GM19240 (cell line): ENCODE results near the gene ARHGEF40.
A peak's percentile ranks its signal among the peaks of the same experiment; 100 is the strongest.

Source experiments
- DNase-seq: peaks from one replicate; pipeline ENCODE4 v3.0.0; 2011; ENCODE audit warnings: low spot score; ENCODE audit not compliant: insufficient read length

The ARHGEF40 gene

DNA sequence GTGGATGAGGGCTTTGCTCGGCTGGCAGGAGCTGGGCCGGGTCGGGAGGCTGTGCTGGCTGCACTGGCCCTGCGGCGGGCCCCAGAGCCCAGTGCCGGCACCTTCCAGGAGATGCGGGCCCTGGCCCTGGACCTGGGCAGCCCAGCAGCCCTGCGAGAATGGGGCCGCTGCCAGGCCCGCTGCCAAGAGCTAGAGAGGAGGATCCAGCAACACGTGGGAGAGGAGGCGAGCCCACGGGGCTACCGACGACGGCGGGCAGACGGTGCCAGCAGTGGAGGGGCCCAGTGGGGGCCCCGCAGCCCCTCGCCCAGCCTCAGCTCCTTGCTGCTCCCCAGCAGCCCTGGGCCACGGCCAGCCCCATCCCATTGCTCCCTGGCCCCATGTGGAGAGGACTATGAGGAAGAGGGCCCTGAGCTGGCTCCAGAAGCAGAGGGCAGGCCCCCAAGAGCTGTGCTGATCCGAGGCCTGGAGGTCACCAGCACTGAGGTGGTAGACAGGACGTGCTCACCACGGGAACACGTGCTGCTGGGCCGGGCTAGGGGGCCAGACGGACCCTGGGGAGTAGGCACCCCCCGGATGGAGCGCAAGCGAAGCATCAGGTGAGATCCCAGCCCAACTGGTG is 11.5 kb downstream of the ARHGEF40 start:
- DNase-seq: no peak

DNA sequence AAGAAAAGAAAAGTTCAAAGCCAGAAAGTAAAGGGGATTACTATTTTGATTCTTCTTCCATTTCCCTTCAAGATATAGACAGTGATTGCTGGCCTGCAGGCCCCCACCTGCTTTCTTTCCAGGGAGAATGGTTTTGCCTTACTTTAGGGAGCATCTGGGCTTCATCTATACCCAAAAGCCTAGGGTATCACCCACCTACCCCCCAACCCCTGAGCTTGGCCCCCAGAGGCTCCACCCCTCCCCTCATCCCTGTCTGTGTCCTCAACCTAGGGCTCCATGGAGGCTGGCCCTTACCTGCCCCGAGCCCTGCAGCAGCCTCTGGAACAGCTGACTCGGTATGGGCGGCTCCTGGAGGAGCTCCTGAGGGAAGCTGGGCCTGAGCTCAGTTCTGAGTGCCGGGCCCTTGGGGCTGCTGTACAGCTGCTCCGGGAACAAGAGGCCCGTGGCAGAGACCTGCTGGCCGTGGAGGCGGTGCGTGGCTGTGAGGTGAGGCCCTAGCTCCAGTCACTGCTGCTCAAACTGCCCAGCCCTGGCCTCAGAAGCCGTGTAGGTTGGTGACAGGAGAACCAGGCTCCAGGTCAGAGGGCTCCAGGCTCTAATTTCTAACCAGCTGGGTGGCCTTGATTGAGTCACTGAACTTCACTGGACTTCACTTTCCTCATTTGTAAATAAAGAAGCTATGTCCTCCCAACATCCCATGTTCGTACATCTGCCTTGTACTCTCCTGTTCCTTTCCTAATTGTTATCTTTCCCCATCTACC is 13.6 kb downstream of the ARHGEF40 start:
- DNase-seq: no peak

- no peak for DNase-seq
Measured at GRCh38 chr14:21084396-21084795, 14.3 kb downstream of the ARHGEF40 start.

- no peak for DNase-seq
Measured at GRCh38 chr14:21084998-21085853, 15.1 kb downstream of the ARHGEF40 start.

GRCh38 chr14:21086908-21087293 is 16.8 kb downstream of the ARHGEF40 start:
- no peak for DNase-seq

DNA sequence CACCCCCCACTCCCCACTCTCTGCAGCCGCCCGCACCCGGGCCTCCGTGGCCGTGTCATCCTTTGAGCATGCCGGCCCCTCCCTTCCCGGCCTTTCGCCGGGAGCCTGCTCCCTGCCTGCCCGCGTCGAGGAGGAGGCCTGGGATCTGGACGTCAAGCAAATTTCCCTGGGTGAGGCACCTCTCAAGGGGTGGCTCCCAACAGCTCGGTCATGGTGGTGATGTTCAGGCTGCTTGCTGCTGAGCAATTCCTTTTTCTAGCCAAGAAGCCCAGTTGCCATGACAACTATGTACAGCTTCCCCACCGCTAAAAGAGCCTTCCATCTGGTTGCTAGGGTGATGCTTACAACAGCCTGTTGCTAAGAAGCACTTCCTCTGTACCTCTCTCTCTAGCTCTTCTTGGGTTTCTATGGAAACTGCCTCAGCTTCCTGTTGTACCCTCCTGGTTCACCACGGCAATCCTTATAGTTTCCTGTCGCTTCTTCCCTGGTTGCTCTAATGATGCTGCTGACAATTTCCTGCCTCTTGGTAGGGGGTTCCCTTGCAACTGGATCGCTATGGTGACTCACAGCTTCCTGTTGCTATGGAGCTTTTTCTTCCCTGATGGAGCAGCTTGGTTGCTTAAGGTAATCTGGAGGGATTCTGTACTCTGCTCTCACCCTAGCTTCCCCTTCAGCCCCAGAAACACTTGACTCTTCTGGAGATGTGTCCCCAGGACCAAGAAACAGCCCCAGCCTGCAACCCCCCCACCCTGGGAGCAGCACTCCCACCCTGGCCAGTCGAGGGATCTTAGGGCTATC is 17.4 kb downstream of the ARHGEF40 start:
- DNase-seq: peak; percentile 58

DNA sequence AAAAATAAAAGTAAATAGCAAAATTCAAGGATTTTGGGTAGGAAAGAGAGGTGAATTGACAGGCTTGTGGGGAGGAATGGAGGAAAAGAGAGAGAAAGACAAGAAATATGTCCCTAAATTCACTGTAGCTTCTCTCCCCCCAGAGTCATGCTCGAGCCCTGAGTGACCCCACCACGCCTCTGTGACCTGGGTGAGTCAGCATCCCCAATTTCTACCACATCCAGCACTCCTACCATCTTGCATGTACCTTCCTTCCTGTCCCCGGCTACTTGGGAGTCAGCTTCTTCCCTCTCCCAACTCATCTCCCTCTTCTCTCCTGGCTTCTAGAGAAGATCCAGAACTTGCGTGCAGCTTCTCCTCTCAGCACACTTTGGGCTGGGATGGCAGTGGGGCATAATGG is 18.6 kb downstream of the ARHGEF40 start:
- no peak for DNase-seq

- no peak for DNase-seq
Measured at GRCh38 chr14:21089271-21089670, 19.2 kb downstream of the ARHGEF40 start.

DNA sequence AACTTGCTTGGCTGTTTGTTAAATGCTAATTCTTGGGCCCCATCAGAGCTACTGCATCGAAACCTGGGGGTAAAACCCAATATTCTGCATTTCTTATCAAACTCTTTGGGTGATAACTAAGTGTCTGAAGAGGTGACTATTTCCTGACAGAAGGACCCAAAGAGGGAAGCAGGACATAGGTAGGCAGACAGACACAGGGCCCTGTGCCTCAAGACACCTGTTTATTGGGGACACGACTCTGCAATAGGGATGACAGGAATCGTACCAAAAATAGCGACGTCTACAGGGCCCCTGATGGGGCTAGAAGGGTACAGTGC is 19.7 kb downstream of the ARHGEF40 start:
- no peak for DNase-seq

- no peak for DNase-seq
Measured at GRCh38 chr14:21090194-21090939, 20.3 kb downstream of the ARHGEF40 start.

DNA sequence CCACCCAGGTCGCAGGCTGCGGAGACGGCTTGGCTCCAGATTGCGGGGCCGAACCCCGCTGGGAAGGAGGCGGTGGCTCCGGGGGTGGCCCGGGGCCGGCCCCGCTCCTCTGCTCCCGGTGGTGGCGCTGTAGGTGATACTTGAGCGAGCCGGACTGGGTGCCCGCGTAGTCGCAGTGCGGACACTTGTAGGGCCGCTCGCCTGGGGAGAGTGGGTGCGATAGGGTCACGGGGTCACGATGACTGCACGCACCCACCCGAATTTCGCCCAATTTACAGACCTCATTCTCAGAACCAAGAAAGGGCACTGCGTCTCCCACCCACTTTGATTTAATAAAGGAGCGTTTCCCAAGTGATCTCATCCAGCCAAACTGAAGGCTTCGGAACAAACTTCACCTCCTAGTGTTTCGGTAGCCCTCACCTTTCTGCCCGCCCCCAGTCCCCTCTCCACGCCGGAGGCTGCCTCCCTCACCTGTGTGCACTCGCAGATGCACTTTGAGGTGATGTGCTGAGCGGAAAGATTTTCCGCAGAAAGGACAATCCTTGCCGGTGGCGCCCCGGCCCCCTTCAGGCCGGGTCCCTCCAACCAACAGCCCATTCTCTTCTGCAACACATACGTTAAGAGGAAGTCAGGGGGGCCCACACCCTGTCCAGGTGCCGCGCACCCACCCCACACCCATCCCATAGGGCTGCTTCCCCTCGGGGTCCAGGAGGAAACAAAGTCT is 21.0 kb downstream of the ARHGEF40 start:
- DNase-seq: no peak

GRCh38 chr14:21091821-21092272 is 21.7 kb downstream of the ARHGEF40 start:
- DNase-seq: no peak

DNA sequence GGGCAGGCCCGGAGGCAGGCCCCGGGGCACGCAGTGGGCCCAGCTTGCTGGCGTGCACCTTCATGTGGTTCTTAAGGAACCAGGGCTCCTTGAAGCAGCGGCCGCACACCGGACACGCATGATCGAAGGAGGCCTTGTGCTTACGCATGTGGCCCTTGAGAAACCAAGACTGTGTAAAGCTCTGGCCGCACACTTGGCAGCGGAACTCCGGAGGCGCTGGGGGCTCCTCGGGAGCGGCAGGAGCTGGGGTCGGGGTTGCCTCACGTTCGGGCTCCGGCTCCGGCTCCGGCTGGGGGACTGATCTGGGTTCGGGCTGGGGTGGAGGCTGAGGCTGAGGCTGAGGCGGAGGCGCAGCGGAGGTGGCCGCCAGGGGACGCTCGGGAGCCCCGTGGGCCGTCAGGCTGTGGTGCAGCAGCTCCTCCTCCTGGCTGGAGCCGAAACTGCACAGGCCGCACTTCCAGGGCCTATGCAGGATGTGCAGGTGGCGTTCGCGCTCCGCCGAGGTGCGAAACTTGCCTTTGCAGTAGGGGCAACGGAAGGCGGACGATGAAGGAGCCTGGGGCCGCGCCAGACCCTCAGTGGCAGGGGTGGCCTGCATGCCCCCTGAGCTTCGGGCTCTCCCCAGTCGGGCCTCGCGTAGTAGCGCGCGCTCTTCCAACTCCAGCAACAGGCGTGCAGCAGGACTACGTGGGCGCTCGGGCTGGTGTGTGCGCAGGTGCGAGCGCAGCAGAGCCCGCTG is 22.3 kb downstream of the ARHGEF40 start:
- peak; percentile 96 for DNase-seq

DNA sequence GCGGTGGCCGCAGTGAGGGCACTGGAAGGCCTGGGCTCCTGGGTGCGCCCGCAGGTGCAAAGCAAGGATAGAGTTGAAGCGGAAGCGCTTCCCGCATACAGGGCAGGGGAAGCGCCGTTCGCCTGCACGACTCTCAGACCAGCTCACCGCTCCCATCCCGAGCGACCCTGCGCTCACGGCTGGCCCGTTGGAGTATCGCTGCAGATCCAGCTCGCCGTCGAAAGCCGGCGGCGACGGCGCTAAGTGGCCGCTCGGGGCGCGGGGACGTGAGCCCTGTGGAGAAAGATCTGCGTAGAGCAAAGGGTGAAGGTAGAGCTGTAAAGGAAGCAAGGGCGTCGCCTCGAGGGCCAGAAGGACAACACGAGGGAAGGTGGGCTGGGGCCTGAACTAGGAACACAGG is 22.9 kb downstream of the ARHGEF40 start:
- no peak for DNase-seq

DNA sequence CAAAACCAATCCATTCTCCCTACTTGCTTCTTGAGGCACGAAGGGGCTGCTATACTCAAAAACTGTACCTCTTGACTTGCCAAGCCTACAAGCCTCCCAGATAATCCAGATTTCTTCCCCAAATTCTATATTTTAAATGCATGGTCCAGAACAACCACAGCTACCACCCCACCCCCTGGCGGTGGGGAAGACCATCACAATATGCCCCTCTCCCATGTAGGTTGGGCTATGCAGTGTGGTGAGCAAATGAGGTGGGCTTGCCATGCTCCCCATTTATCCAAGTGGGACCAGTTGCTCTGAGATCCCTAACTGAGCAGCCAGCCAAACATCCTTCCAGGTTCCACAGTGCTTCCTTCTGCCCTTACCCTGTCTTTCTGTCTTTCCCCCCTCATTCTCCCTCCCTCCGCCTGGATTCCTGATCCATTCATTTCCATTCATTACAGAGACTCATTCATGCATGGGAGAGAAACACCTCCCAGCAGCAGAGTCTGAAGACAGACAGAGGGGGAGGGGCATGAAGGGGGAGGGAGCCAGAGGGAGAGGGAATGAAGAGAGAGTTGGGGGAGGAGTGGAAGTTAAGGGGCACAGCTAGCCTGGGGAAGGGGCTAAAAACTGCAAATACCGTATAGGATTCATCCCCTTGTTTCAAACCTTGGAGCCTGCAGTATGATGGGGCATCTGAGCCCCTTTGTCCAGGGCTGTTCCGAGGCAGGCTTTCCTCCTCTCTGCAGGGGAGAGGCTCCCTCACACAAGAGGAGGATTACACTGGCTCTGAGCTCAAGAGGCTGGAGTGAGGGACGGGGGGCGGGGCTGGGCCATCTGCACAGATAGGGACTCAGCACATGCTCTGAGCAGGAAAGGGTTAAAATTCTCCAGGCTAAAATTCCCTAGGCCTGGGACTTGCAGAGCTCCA is 23.9 kb downstream of the ARHGEF40 start:
- DNase-seq: no peak

DNA sequence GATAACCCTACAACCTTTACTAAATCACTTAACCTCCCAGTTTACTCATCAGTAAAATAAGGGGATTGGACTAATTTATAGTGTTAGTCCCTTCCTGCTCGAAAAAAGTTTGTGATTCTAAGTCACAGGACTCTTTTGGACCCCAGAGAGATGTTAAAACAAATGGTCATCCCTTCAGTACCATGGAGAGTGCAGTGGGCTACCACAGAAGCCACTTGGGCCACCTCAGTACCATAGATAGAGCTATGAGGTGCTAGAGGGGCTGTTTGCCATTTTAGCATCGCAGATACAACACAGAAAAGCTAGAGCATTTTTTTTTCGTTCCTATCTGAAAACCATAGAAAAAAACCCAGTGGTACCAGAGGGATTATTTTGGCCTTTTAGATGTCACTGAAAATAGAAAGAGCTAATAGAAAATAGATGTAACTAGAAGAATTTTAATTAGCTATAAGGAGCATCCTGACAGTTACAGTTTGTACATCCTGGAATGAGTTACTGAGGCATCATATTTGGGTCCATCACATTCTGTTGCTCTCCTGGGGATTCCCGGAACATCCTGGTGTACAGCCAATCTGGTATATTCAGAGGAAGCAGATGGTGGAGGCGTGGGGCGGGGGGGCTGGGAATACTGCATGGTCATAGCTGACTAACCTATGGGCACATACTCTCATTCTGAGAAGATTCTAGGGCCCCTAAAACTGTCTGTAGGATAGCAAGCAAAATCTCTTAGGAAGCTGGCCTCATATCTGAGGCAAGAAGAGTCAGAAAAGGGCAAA is 25.5 kb downstream of the ARHGEF40 start:
- no peak for DNase-seq

DNA sequence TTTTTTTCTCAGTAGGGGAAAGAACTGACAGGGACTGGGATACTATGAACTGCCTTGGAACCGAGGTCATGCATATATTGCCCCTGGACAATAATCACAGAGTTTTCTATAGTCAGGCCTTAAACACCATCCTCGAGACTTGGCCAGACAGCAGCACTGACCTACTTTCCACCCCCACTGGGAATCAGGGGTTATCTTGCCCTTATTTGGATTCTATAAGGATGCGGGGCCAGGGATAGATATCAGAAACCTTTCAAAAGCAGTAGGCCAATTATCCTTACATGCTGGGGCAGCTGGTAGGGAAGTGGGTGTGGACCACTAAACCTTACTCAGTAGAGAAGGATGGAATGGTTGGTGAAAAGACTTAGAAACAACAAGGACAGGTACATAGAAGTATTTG is 26.3 kb downstream of the ARHGEF40 start:
- no peak for DNase-seq
